HCT116 (cell line): ENCODE results near the gene ANKRD29. TPM values are rescaled to one million over a fixed set of nuclear protein-coding genes. Genes with fewer than 3 reads are reported as not detected.

ENCODE experiments used
- ATAC-seq: fragments of 200-7000 bp; cut with Tn5 transposase; 2 replicates; pipeline ENCODE4 v1.9.1; 2020; ENCODE audit warnings: mild to moderate bottlenecking, moderate library complexity
- BruUV-seq: library from RNA; stranded (reverse); fragments of 400-500 nt; replicated peaks from 2 replicates; lab custom pipeline; 2021; lab: Mats Ljungman, UMichigan
- CTCF ChIA-PET: fragments of 300-600 bp; sonication (Branson Sonifier 250); formaldehyde crosslinking; loops from one replicate; lab custom pipeline; 2021; ENCODE audit warnings: antibody characterized with exemption; lab: Charles Lee
- POLR2A ChIA-PET: fragments of 300-600, 350-600 bp; sonication (Branson Sonifier 250); formaldehyde crosslinking; loops from one replicate; lab custom pipeline; 2021; ENCODE audit warnings: antibody characterized with exemption; lab: Charles Lee
- RAD21 ChIA-PET, 2 experiments: fragments of 300-600 bp; sonication (Branson Sonifier 250); formaldehyde crosslinking; loops; one replicate each; lab custom pipeline; 2023; ENCODE audit warnings: low total read pairs in 2 of 2; ENCODE audit not compliant: uncharacterized antibody in 2 of 2, unreplicated experiment in 2 of 2, low non-redundant PET in 1 of 2; lab: Charles Lee
- DNase-seq: peaks from one replicate; pipeline ENCODE4 v3.0.0-alpha.2; 2010; ENCODE audit warnings: low read depth, low spot score
- H2AFZ ChIP-seq: fragments of 200-600 bp; shearing (Covaris generic), sonication (generic); 2 replicates; pipeline ENCODE4 v1.6.1; 2017; ENCODE audit warnings: low read depth, mixed run types, mixed read lengths, antibody characterized with exemption, low read length; ENCODE audit not compliant: poor library complexity, severe bottlenecking
- H3K27ac ChIP-seq: 2 replicates; pipeline ENCODE4 v1.5.1; 2012; ENCODE audit warnings: low read depth, low read length
- H3K27me3 ChIP-seq: fragments of 200-600 bp; sonication (generic); 2 replicates; pipeline ENCODE4 v1.6.1; 2016; ENCODE audit warnings: mixed run types, low read length, mixed read lengths; ENCODE audit not compliant: insufficient read depth
- H3K36me3 ChIP-seq, 2 experiments: fragments of 200-500 bp in 1 of 2; fragments of 200-600 bp in 1 of 2; sonication (Bioruptor generic) in 1 of 2; sonication (generic) in 1 of 2; 2 replicates each; pipeline versions ENCODE4 v1.5.1 to v1.6.1; 2014 to 2016; ENCODE audit warnings: low read length in 2 of 2, inconsistent platforms in 1 of 2, mixed read lengths in 1 of 2, mixed run types in 1 of 2; ENCODE audit not compliant: insufficient read depth in 2 of 2, control insufficient read depth in 1 of 2
- H3K4me1 ChIP-seq, 2 experiments: fragments of 200-600 bp in 1 of 2; sonication (generic) in 1 of 2; 2 replicates each; pipeline versions ENCODE4 v1.5.1 to v1.6.1; 2012 to 2017; ENCODE audit warnings: low read length in 2 of 2, inconsistent platforms in 1 of 2, mild to moderate bottlenecking in 1 of 2, mixed read lengths in 1 of 2, mixed run types in 1 of 2, moderate library complexity in 1 of 2; ENCODE audit not compliant: insufficient read depth in 2 of 2, control insufficient read depth in 1 of 2
- H3K4me2 ChIP-seq: fragments of 200-600 bp; sonication (generic); 2 replicates; pipeline ENCODE4 v1.6.1; 2017; ENCODE audit warnings: mixed run types, low read length, mixed read lengths
- H3K4me3 ChIP-seq, 2 experiments: fragments of 200-600 bp in 1 of 2; sonication (generic) in 1 of 2; replicated peaks in 1 of 2; 2 replicates each; pipeline ENCODE4 v1.5.1; 2011 to 2016; ENCODE audit warnings: low read length in 2 of 2, control low read depth in 1 of 2, low read depth in 1 of 2, mild to moderate bottlenecking in 1 of 2, mixed read lengths in 1 of 2, mixed run types in 1 of 2
- H3K79me2 ChIP-seq: fragments of 200-600 bp; sonication (generic); 2 replicates; pipeline ENCODE4 v1.6.1; 2017; ENCODE audit warnings: mild to moderate bottlenecking, mixed run types, low read length, moderate library complexity, mixed read lengths; ENCODE audit not compliant: insufficient read depth
- H3K9ac ChIP-seq: fragments of 200-600 bp; sonication (generic); 2 replicates; pipeline ENCODE4 v1.6.1; 2016; ENCODE audit warnings: low read length, mixed read lengths
- H3K9me2 ChIP-seq: fragments of 200-600 bp; sonication (generic), shearing (Covaris generic); 2 replicates; pipeline ENCODE4 v1.6.1; 2017; ENCODE audit warnings: mixed run types, mild to moderate bottlenecking, moderate library complexity; ENCODE audit not compliant: insufficient read depth
- H3K9me3 ChIP-seq, 2 experiments: fragments of 200-500 bp in 1 of 2; fragments of 200-600 bp in 1 of 2; sonication (Bioruptor generic) in 1 of 2; sonication (generic) in 1 of 2; 2 replicates each; pipeline ENCODE4 v1.6.1; 2014 to 2017; ENCODE audit warnings: low read length in 2 of 2, mixed read lengths in 2 of 2, inconsistent platforms in 1 of 2, low read depth in 1 of 2, mild to moderate bottlenecking in 1 of 2, mixed run types in 1 of 2, moderate library complexity in 1 of 2; ENCODE audit not compliant: control insufficient read depth in 1 of 2, insufficient read depth in 1 of 2
- H4K20me1 ChIP-seq: fragments of 200-600 bp; sonication (generic), shearing (Covaris generic); 2 replicates; pipeline ENCODE4 v1.6.1; 2017; ENCODE audit warnings: mixed run types, mild to moderate bottlenecking, moderate library complexity; ENCODE audit not compliant: insufficient read depth
- EGR1 ChIP-seq: IDR thresholded peaks from 2 replicates; pipeline ENCODE4 v1.6.1; 2012; ENCODE audit warnings: low read depth
- ELF1 ChIP-seq: IDR thresholded peaks from 2 replicates; pipeline ENCODE4 v1.6.1; 2012; ENCODE audit warnings: low read depth, borderline replicate concordance
- EZH2phosphoT487 ChIP-seq: fragments of 200-600 bp; IDR thresholded peaks from 2 replicates; pipeline ENCODE4 v1.6.1; 2018; ENCODE audit warnings: antibody characterized with exemption, borderline replicate concordance
- RAD21 ChIP-seq: IDR thresholded peaks from 2 replicates; pipeline ENCODE4 v1.6.1; 2012; ENCODE audit warnings: low read depth, mild to moderate bottlenecking
- SRF ChIP-seq: IDR thresholded peaks from 2 replicates; pipeline ENCODE4 v1.6.1; 2012; ENCODE audit warnings: low read depth
- ZNF274 ChIP-seq: fragments of 200-500 bp; sonication (Bioruptor generic); IDR thresholded peaks from 2 replicates; pipeline ENCODE4 v1.6.1; 2014; ENCODE audit warnings: mild to moderate bottlenecking, low read depth, low read length, inconsistent platforms
- intact Hi-C: fragments of 100-400 bp; cut with micrococcal nuclease; formaldehyde crosslinking; loops from 2 replicates; pipeline ENCODE4 v1.10.0; 2022
- total RNA-seq: library from RNA; stranded (reverse); gene quantifications from one replicate; pipeline ENCODE4 v1.2.1, GENCODE V29; 2021; ENCODE audit not compliant: unreplicated experiment

Gene ANKRD29
- total RNA-seq, 1 experiment from 2014 or later, result 8.8 TPM

- TF ChIP-seq EZH2phosphoT487, result no peak
Observed at GRCh38 chr18:23588836-23589560, 73.7 kb downstream of the ANKRD29 start (continued).

- H3K4me3 ChIP-seq, result peak overlapping the region; percentile 12 to 89
- ChIA-PET RAD21 (no interaction called here), CTCF (interaction anchor here (0.9 to 1.5 kb wide), 2 partner anchors 44 to 108 kb away, joined by 4 read pairs; no protein-coding TSS in a partner anchor), POLR2A (interaction anchor here (0.8 kb wide), 1 partner anchor 116 kb away, joined by 3 read pairs; no protein-coding TSS in a partner anchor)
- no peaks in the 10 kb centered on the region for H3K27me3 ChIP-seq
- peaks cover 8 to 23% of the 10 kb centered on the region in 2 experiments for H3K4me1 ChIP-seq
- H4K20me1 ChIP-seq, result no peaks in the 10 kb centered on the region
- peak overlapping the region; percentile 1; the same call in 1 of the 2 replicates for H3K27ac ChIP-seq
- H3K79me2 ChIP-seq, result peaks cover 38% of the 10 kb centered on the region
- BruUV-seq, result TSS peak; percentile 77
- H3K9me2 ChIP-seq, result no peaks in the 10 kb centered on the region
- intact Hi-C loops, result loop anchor here (1.0 to 5.0 kb wide), 3 partner anchors 71 to 134 kb away; partner anchors contain the start of gene RIOK3
- H2AFZ ChIP-seq, result peak overlapping the region; percentile 65
- TF ChIP-seq ZNF274, result no peak
- no peak for TF ChIP-seq EGR1
- TF ChIP-seq RAD21, result no peak
- TF ChIP-seq ELF1, result no peak
- TF ChIP-seq SRF, result no peak
- H3K36me3 ChIP-seq, result no peaks in the 10 kb centered on the region
- H3K9me3 ChIP-seq, result no peaks in the 10 kb centered on the region
- no peak for DNase-seq
- peak overlapping the region; percentile 90 for H3K4me2 ChIP-seq
- H3K9ac ChIP-seq, result peak overlapping the region; percentile 96; the same call in 1 of the 2 replicates
- ATAC-seq, result no peak
Observed at GRCh38 chr18:23587220-23587642, 75.5 kb downstream of the ANKRD29 start.
